Endothelial cell of umbilical vein (primary cell): ENCODE results near the gene STOML3.

Experiments
- CTCF ChIP-seq, 2 donors: IDR thresholded peaks; 1 replicate in 1 of 2; 2 replicates in 1 of 2; pipeline ENCODE4 v1.5.1; 2011; ENCODE audit warnings: low read length in 2 of 2, mild to moderate bottlenecking in 2 of 2, moderate library complexity in 2 of 2, control low read depth in 1 of 2, inconsistent platforms in 1 of 2, low read depth in 1 of 2; ENCODE audit not compliant: insufficient read depth in 1 of 2; ENCODE audit errors: extremely low read depth in 1 of 2
- FOS ChIP-seq: IDR thresholded peaks from 2 replicates; pipeline ENCODE4 v1.6.1; 2011; ENCODE audit warnings: mild to moderate bottlenecking, low read length, moderate library complexity, borderline replicate concordance; ENCODE audit not compliant: insufficient read depth
- POLR2A ChIP-seq: IDR thresholded peaks from 2 replicates; pipeline ENCODE4 v1.6.1; 2012; ENCODE audit warnings: low read depth, mild to moderate bottlenecking, control low read depth, low read length
- POLR2AphosphoS5 ChIP-seq: IDR thresholded peaks from 2 replicates; pipeline ENCODE4 v1.6.1; 2012; ENCODE audit warnings: low read depth, mild to moderate bottlenecking, control low read depth, low read length, moderate library complexity; ENCODE audit not compliant: insufficient read depth

GRCh38 chr13:38981096-38981495, 9.5 kb downstream of the STOML3 start:
- TF ChIP-seq POLR2A (no peak), FOS (no peak), CTCF (IDR thresholded peaks at IDR 0.05; ENCODE audit: extremely low read depth in 1 of 2, insufficient read depth in 1 of 2, low read depth in 1 of 2, low read length in 2 of 2) (no peak), POLR2AphosphoS5 (no peak)
